Liver (tissue), 9 donors: ENCODE measurements around the gene RPTOR. TPM values are rescaled to one million over a fixed set of nuclear protein-coding genes. Genes with fewer than 3 reads are reported as not detected.

Source experiments
- DNase-seq: peaks from one replicate; pipeline ENCODE4 v3.0.0-alpha.2; 2017; ENCODE audit warnings: low spot score
- H3K27ac ChIP-seq, 2 donors: one replicate each; pipeline ENCODE4 v1.7.0; 2013; ENCODE audit warnings: inconsistent platforms in 2 of 2, low read length in 2 of 2, control low read depth in 1 of 2, low read depth in 1 of 2, mild to moderate bottlenecking in 1 of 2
- H3K27me3 ChIP-seq, 4 donors: one replicate each; pipeline versions ENCODE4 v1.6.1 to v1.7.0; 2013; ENCODE audit warnings: low read length in 3 of 4, inconsistent platforms in 1 of 4, mild to moderate bottlenecking in 1 of 4, moderate library complexity in 1 of 4; ENCODE audit not compliant: control insufficient read depth in 4 of 4, insufficient read depth in 4 of 4
- H3K36me3 ChIP-seq, 4 donors: one replicate each; pipeline versions ENCODE4 v1.6.1 to v1.7.0; 2013; ENCODE audit warnings: low read length in 3 of 4, mild to moderate bottlenecking in 3 of 4, low read depth in 1 of 4, moderate library complexity in 1 of 4; ENCODE audit not compliant: control insufficient read depth in 4 of 4, insufficient read depth in 3 of 4
- H3K4me1 ChIP-seq, 4 donors: one replicate each; pipeline versions ENCODE4 v1.6.1 to v1.7.0; 2013; ENCODE audit warnings: low read length in 3 of 4, mild to moderate bottlenecking in 3 of 4, moderate library complexity in 1 of 4; ENCODE audit not compliant: control insufficient read depth in 4 of 4, insufficient read depth in 4 of 4
- H3K4me3 ChIP-seq, 3 donors: one replicate each; pipeline versions ENCODE4 v1.6.1 to v1.7.0; 2013; ENCODE audit warnings: low read length in 3 of 3, control low read depth in 1 of 3, low read depth in 1 of 3, mild to moderate bottlenecking in 1 of 3
- H3K9ac ChIP-seq, 2 donors: one replicate each; pipeline ENCODE4 v1.7.0; 2013; ENCODE audit warnings: low read length in 2 of 2, mild to moderate bottlenecking in 2 of 2, moderate library complexity in 2 of 2, control low read depth in 1 of 2, low read depth in 1 of 2
- H3K9me3 ChIP-seq, 4 donors: one replicate each; pipeline versions ENCODE4 v1.6.1 to v1.7.0; 2013; ENCODE audit warnings: low read length in 3 of 4; ENCODE audit not compliant: control insufficient read depth in 4 of 4
- ATF3 ChIP-seq: IDR thresholded peaks from 2 replicates; pipeline ENCODE4 v1.6.1; 2016; ENCODE audit warnings: antibody characterized with exemption
- EGR1 ChIP-seq, 2 donors: IDR thresholded peaks; 2 replicates each; pipeline ENCODE4 v1.6.1; 2016 to 2018; ENCODE audit warnings: antibody characterized with exemption in 2 of 2, low read depth in 2 of 2
- FOXA1 ChIP-seq: IDR thresholded peaks from 2 replicates; pipeline ENCODE4 v1.6.1; 2016; ENCODE audit warnings: antibody characterized with exemption
- FOXA2 ChIP-seq: IDR thresholded peaks from 2 replicates; pipeline ENCODE4 v1.6.1; 2016; ENCODE audit warnings: antibody characterized with exemption
- GABPA ChIP-seq, 2 donors: IDR thresholded peaks in 1 of 2; conservative IDR thresholded peaks in 1 of 2; 2 replicates each; pipeline ENCODE4 v1.6.1; 2016; ENCODE audit warnings: antibody characterized with exemption in 2 of 2, mild to moderate bottlenecking in 1 of 2, moderate library complexity in 1 of 2
- HNF4A ChIP-seq, 2 donors: conservative IDR thresholded peaks; 2 replicates each; pipeline ENCODE4 v1.6.1; 2016; ENCODE audit warnings: antibody characterized with exemption in 2 of 2, mild to moderate bottlenecking in 2 of 2
- HNF4G ChIP-seq: IDR thresholded peaks from 2 replicates; pipeline ENCODE4 v1.6.1; 2016; ENCODE audit warnings: antibody characterized with exemption
- JUND ChIP-seq, 2 donors: IDR thresholded peaks; 2 replicates each; pipeline ENCODE4 v1.6.1; 2016; ENCODE audit warnings: antibody characterized with exemption in 2 of 2
- MAX ChIP-seq: IDR thresholded peaks from 2 replicates; pipeline ENCODE4 v1.6.1; 2016; ENCODE audit warnings: antibody characterized with exemption
- NR2F2 ChIP-seq: IDR thresholded peaks from 2 replicates; pipeline ENCODE4 v1.6.1; 2016; ENCODE audit warnings: antibody characterized with exemption
- RAD21 ChIP-seq, 2 donors: IDR thresholded peaks; 2 replicates each; pipeline ENCODE4 v1.6.1; 2016; ENCODE audit warnings: antibody characterized with exemption in 2 of 2, mild to moderate bottlenecking in 2 of 2
- REST ChIP-seq: IDR thresholded peaks from 2 replicates; pipeline ENCODE4 v1.6.1; 2016; ENCODE audit warnings: antibody characterized with exemption, mild to moderate bottlenecking
- RXRA ChIP-seq, 2 donors: IDR thresholded peaks; 2 replicates each; pipeline ENCODE4 v1.6.1; 2017 to 2018; ENCODE audit warnings: antibody characterized with exemption in 2 of 2, mild to moderate bottlenecking in 1 of 2
- SP1 ChIP-seq: IDR thresholded peaks from 2 replicates; pipeline ENCODE4 v1.6.1; 2018; ENCODE audit warnings: antibody characterized with exemption, mild to moderate bottlenecking
- TAF1 ChIP-seq: conservative IDR thresholded peaks from 2 replicates; pipeline ENCODE4 v1.6.1; 2016; ENCODE audit warnings: antibody characterized with exemption, mild to moderate bottlenecking
- YY1 ChIP-seq: IDR thresholded peaks from 2 replicates; pipeline ENCODE4 v1.6.1; 2016; ENCODE audit warnings: antibody characterized with exemption, mild to moderate bottlenecking
- ZBTB33 ChIP-seq: IDR thresholded peaks from 2 replicates; pipeline ENCODE4 v1.6.1; 2016; ENCODE audit warnings: antibody characterized with exemption
- WGBS: extraction: QIAGEN DNeasy Blood & Tissue Kit; methylation state at CpG from one replicate; pipeline ENCODE4 v1.1.7; 2013; 5-methylcytosine and 5-hydroxymethylcytosine counted together
- polyA plus RNA-seq, 2 donors: library from polyadenylated mRNA; stranded (reverse) in 1 of 2; unstranded in 1 of 2; fragments of 200-250 nt in 1 of 2; fragments of >200 nt in 1 of 2; fragmentation: Nextera tagmentation in 1 of 2; extraction: Ambion mirVana in 1 of 2; gene quantifications; one replicate each; pipeline versions ENCODE4 v1.2.1 to v1.2.3, GENCODE V29; 2013 to 2015
- total RNA-seq, 2 donors: library from RNA; depleted of rRNA; stranded (reverse); fragments of >200 nt; gene quantifications; one replicate each; pipeline ENCODE4 v1.2.3, GENCODE V29; 2014
- TF ChIP-seq, protein P1 (sequence below): fragments of 150-350 bp; IDR thresholded peaks from 2 replicates; pipeline ENCODE4 v1.5.1; 2017; ENCODE audit warnings: improper control_type of control experiment, low read depth, low read length; ENCODE audit not compliant: missing input control
- donor health status: healthy.
- donor health status: healthy.
- donor health status: healthy.
- donor health status: healthy.
- donor health status: healthy.

The RPTOR gene
- total and polyA plus RNA-seq, 4 donors: 4.8 to 25.4 (median 11.6) TPM

GRCh38 chr17:80666867-80667266 lies 122.2 kb downstream of the RPTOR start:
- 96% methylated on average over 12 of the region's 12 CpGs for WGBS
- no peaks in the 10 kb centered on the region for H3K4me1 ChIP-seq
- TF ChIP-seq MAX: no peak
- no peak for TF ChIP-seq RXRA (IDR thresholded peaks at IDR 0.05)
- TF ChIP-seq JUND (IDR thresholded peaks at IDR 0.05): no peak
- TF ChIP-seq ATF3: no peak
- TF ChIP-seq HNF4A (conservative IDR thresholded peaks at IDR 0.05): no peak
- TF ChIP-seq SP1: no peak
- TF ChIP-seq HNF4G: no peak
- TF ChIP-seq FOXA1: no peak
- TF ChIP-seq NR2F2: no peak
- no peak for TF ChIP-seq ZBTB33
- TF ChIP-seq, protein P1, sequence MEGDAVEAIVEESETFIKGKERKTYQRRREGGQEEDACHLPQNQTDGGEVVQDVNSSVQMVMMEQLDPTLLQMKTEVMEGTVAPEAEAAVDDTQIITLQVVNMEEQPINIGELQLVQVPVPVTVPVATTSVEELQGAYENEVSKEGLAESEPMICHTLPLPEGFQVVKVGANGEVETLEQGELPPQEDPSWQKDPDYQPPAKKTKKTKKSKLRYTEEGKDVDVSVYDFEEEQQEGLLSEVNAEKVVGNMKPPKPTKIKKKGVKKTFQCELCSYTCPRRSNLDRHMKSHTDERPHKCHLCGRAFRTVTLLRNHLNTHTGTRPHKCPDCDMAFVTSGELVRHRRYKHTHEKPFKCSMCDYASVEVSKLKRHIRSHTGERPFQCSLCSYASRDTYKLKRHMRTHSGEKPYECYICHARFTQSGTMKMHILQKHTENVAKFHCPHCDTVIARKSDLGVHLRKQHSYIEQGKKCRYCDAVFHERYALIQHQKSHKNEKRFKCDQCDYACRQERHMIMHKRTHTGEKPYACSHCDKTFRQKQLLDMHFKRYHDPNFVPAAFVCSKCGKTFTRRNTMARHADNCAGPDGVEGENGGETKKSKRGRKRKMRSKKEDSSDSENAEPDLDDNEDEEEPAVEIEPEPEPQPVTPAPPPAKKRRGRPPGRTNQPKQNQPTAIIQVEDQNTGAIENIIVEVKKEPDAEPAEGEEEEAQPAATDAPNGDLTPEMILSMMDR: no peak
- TF ChIP-seq TAF1: no peak
- no peak for TF ChIP-seq YY1
- TF ChIP-seq GABPA (IDR thresholded peaks at IDR 0.05 in 1 of 2, conservative IDR thresholded peaks at IDR 0.05 in 1 of 2): no peak
- TF ChIP-seq RAD21 (IDR thresholded peaks at IDR 0.05): no peak
- TF ChIP-seq EGR1 (IDR thresholded peaks at IDR 0.05; ENCODE audit: low read depth in 2 of 2): no peak
- TF ChIP-seq REST: no peak
- no peak for TF ChIP-seq FOXA2

More at GRCh38 chr17:80666867-80667266, 122.2 kb downstream of the RPTOR start:
- Histone ChIP-seq H3K36me3 (no peaks in the 10 kb centered on the region), H3K27me3 (no peaks in the 10 kb centered on the region), H3K9ac (no peak overlapping the region), H3K27ac (no peak overlapping the region), H3K4me3 (no peak overlapping the region), H3K9me3 (no peaks in the 10 kb centered on the region)
- no peak for DNase-seq
